ENCODE results near the gene CHFR.
"Not testable (repeated sequence)": the region's sequence is repeated elsewhere in the genome, so short reads cannot be mapped to it uniquely, and the experiment has no call there.

CHFR gene

GRCh38 chr12:132809391-132809790 lies 78.0 kb downstream of the CHFR start:
- DNase-seq (ENCODE audit: low read depth): not testable (repeated sequence)

GRCh38 chr12:132807295-132808092 lies 79.9 kb downstream of the CHFR start:
- DNase-seq (ENCODE audit: low read depth): no peak

GRCh38 chr12:132806857-132807256 lies 80.5 kb downstream of the CHFR start:
- DNase-seq (ENCODE audit: low read depth): no peak

GRCh38 chr12:132804426-132804861 lies 83.0 kb downstream of the CHFR start:
- DNase-seq (ENCODE audit: low read depth): no peak

- no peak for DNase-seq (ENCODE audit: low read depth)
These were observed 83.5 kb downstream of the CHFR start for GRCh38 chr12:132803888-132804287.

GRCh38 chr12:132803125-132803524 lies 84.3 kb downstream of the CHFR start:
- no peak for DNase-seq (ENCODE audit: low read depth)

GRCh38 chr12:132801741-132802140 lies 85.7 kb downstream of the CHFR start:
- no peak for DNase-seq (ENCODE audit: low read depth)

- no peak for DNase-seq (ENCODE audit: low read depth)
These were observed 88.6 kb downstream of the CHFR start for GRCh38 chr12:132798836-132799235.

- no peak for DNase-seq (ENCODE audit: low read depth)
These were observed 89.4 kb downstream of the CHFR start for GRCh38 chr12:132797820-132798570.

- no peak for DNase-seq (ENCODE audit: low read depth)
These were observed 91.6 kb downstream of the CHFR start for GRCh38 chr12:132795847-132796246.

- DNase-seq (ENCODE audit: low read depth): not testable (repeated sequence)
These were observed 95.5 kb downstream of the CHFR start for GRCh38 chr12:132791940-132792339.

GRCh38 chr12:132789099-132789471 lies 98.3 kb downstream of the CHFR start:
- DNase-seq (ENCODE audit: low read depth): no peak

- no peak for DNase-seq (ENCODE audit: low read depth)
These were observed 98.9 kb downstream of the CHFR start for GRCh38 chr12:132788375-132789098.

- DNase-seq (ENCODE audit: low read depth): no peak
These were observed 99.5 kb downstream of the CHFR start for GRCh38 chr12:132787877-132788276.

- no peak for DNase-seq (ENCODE audit: low read depth)
These were observed 101.2 kb downstream of the CHFR start for GRCh38 chr12:132786192-132786591.

GRCh38 chr12:132784580-132784979 lies 102.8 kb downstream of the CHFR start:
- DNase-seq (ENCODE audit: low read depth): no peak

- no peak for DNase-seq (ENCODE audit: low read depth)
These were observed 103.4 kb downstream of the CHFR start for GRCh38 chr12:132783917-132784531.
